ENCODE data around the gene CCDC167.
A peak's percentile ranks its signal among the peaks of the same experiment; 100 is the strongest.
"Not testable (repeated sequence)": the region's sequence is repeated elsewhere in the genome, so short reads cannot be mapped to it uniquely, and the experiment has no call there.

Gene CCDC167

DNA sequence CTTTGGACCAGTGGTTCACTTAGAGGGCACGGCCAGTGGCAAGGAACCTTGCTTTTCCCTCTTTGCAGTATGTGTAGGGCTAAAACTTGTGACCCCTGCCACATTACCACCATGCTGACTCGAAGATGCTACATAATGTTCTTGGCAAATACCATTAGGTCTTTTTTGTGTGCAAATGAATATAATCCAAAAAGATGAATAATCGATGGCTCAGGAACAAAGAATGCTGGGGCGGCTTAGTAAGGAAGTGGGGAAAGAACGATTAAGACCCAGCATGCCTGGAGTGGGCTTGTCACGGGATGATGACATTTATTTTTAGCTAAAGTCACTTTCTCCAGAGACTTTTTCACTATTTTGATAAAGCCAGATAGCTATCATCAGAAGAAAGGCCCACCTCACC is 43.6 kb downstream of the CCDC167 start:
- DNase-seq, result no peak
- TF ChIP-seq CTCF (IDR thresholded peaks at IDR 0.05; ENCODE audit: low read depth, low read length), result no peak
- Histone ChIP-seq H3K9me3 (ENCODE audit: severe bottlenecking) (no peaks in the 10 kb centered on the region), H3K27me3 (ENCODE audit: insufficient read depth, low read depth, severe bottlenecking) (no peaks in the 10 kb centered on the region), H3K36me3 (peaks cover 66% of the 10 kb centered on the region), H3K4me3 (ENCODE audit: low read depth, low read length) (no peak overlapping the region), H3K27ac (no peak overlapping the region)

- TF ChIP-seq CTCF (IDR thresholded peaks at IDR 0.05; ENCODE audit: low read depth, low read length), result no peak
- H3K27ac ChIP-seq, result no peak overlapping the region
- no peaks in the 10 kb centered on the region for H3K27me3 ChIP-seq (ENCODE audit: insufficient read depth, low read depth, severe bottlenecking)
- H3K36me3 ChIP-seq, result peaks cover 70% of the 10 kb centered on the region
- H3K4me3 ChIP-seq (ENCODE audit: low read depth, low read length), result no peak overlapping the region
- H3K9me3 ChIP-seq (ENCODE audit: severe bottlenecking), result no peaks in the 10 kb centered on the region
- no peak for DNase-seq
Measured at GRCh38 chr6:37454420-37455140, 45.1 kb downstream of the CCDC167 start.

GRCh38 chr6:37452522-37452921 is 47.2 kb downstream of the CCDC167 start:
- no peaks in the 10 kb centered on the region for H3K9me3 ChIP-seq (ENCODE audit: severe bottlenecking)
- peak overlapping the region; percentile 1 for H3K4me3 ChIP-seq (ENCODE audit: low read depth, low read length)
- H3K36me3 ChIP-seq, result peaks cover 67% of the 10 kb centered on the region
- H3K27me3 ChIP-seq (ENCODE audit: insufficient read depth, low read depth, severe bottlenecking), result no peaks in the 10 kb centered on the region
- DNase-seq, result peak; percentile 35
- peak overlapping the region; percentile 83 for H3K27ac ChIP-seq
- TF ChIP-seq CTCF (IDR thresholded peaks at IDR 0.05; ENCODE audit: low read depth, low read length), result no peak

GRCh38 chr6:37451441-37452193 is 48.1 kb downstream of the CCDC167 start:
- Histone ChIP-seq H3K36me3 (peaks cover 72% of the 10 kb centered on the region), H3K27ac (peak overlapping the region; percentile 83), H3K27me3 (ENCODE audit: insufficient read depth, low read depth, severe bottlenecking) (no peaks in the 10 kb centered on the region), H3K9me3 (ENCODE audit: severe bottlenecking) (no peaks in the 10 kb centered on the region), H3K4me3 (ENCODE audit: low read depth, low read length) (peak overlapping the region; percentile 13)
- TF ChIP-seq CTCF (IDR thresholded peaks at IDR 0.05; ENCODE audit: low read depth, low read length), result no peak
- peak; percentile 98 for DNase-seq

- Histone ChIP-seq H3K36me3 (peaks cover 66% of the 10 kb centered on the region), H3K27me3 (ENCODE audit: insufficient read depth, low read depth, severe bottlenecking) (no peaks in the 10 kb centered on the region), H3K9me3 (ENCODE audit: severe bottlenecking) (no peaks in the 10 kb centered on the region), H3K4me3 (ENCODE audit: low read depth, low read length) (no peak overlapping the region), H3K27ac (peak overlapping the region; percentile 83)
- DNase-seq, result no peak
- no peak for TF ChIP-seq CTCF (IDR thresholded peaks at IDR 0.05; ENCODE audit: low read depth, low read length)
Measured at GRCh38 chr6:37449984-37450383, 49.7 kb downstream of the CCDC167 start.

GRCh38 chr6:37443216-37443542 is 56.5 kb downstream of the CCDC167 start:
- H3K9me3 ChIP-seq (ENCODE audit: severe bottlenecking); H3K27ac ChIP-seq; H3K4me3 ChIP-seq (ENCODE audit: low read depth, low read length); DNase-seq; H3K27me3 ChIP-seq (ENCODE audit: insufficient read depth, low read depth, severe bottlenecking): not testable (repeated sequence)
- peaks cover 72% of the 10 kb centered on the region for H3K36me3 ChIP-seq
